SW480 (cell line): Measurements from ENCODE around the gene ZNF705A.
"Not testable (repeated sequence)": the region's sequence is repeated elsewhere in the genome, so short reads cannot be mapped to it uniquely, and the experiment has no call there.

ENCODE experiments used
- DNase-seq: peaks from one replicate; pipeline ENCODE4 v3.0.0-alpha.2; 2016; ENCODE audit warnings: low spot score

Gene ZNF705A

GRCh38 chr12:8156845-8157244 is at the start of gene ZNF705A:
TSS of gene ZNF705A (plus strand) at chr12:8157015. CDS start at chr12:8172626, 15,611 bp downstream.
- DNase-seq: peak; percentile 58

- peak; percentile 84 for DNase-seq
Observed at GRCh38 chr12:8108808-8109398, 47.9 kb upstream of the ZNF705A start.

GRCh38 chr12:8113117-8113516 is 43.7 kb upstream of the ZNF705A start:
- DNase-seq: not testable (repeated sequence)

DNA sequence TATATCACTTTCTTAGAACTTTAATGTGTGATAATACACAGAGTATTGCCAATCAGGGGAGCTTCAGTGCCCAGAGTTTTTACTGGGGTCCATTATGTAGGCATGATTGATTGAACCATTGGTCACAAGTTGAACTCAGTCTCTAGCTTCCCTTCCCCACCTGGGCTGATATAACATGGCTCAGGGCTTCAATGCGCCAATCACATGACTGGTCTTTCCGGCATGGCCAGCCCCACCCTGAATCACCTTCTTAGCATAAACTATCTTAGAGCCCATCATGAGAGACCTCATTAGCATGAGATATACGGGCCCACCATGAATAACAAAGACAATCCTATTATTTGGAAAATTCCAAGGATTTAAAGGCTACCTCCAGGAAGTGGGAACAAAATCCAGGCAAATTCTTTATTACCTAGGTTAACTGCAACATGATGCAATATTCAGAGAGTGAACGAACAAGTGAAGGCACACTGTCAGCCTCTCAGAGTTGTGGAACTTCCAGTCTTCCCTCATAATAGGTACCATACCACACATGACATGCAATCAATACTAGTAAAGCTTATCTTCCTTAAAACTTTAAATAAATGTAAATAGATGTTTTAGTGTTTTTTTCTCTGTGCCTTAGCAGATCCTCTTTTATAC is 36.6 kb upstream of the ZNF705A start:
- no peak for DNase-seq

DNA sequence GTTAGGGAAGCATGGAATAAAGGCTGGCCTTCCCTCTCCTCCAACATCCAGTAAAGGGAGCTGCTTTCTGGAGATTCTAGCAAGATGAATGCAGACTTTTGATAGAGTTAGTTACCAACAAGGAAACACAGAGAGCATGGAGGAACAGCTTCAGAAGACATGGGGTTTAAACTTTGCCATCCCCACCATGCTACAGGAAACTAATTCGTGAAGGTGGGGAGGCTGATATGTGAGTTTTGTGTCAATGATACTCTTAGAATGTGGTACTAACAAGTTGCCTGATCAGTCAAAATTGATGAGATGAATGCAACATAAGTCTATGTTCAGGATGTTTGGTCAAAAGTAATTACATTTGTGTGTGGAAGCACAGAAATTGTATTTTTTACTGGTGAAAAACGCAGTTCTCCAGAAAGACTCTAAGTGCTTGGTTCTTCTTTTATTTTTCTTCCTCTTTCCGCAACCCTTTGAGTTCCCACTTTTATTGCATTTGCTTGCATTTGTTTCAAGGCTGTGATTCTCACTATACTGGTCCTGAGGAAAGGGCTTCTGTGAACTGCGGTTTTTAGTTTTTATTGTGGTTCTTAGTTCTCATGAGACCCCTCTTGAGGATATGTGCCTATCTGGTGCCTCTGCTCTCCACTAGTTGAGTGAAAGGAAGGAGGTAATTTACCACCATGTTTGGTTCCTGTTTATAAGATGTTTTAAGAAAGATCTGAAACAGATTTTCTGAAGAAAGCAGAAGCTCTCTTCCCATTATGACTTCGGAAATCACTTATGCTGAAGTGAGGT is 33.5 kb upstream of the ZNF705A start, which contains the start of gene CLEC4A:
Gene CLEC4A (plus strand): TSS at position 494 of the 789 bp plus-strand sequence. CDS start 262 bp downstream, at position 756.
- DNase-seq: no peak

DNA sequence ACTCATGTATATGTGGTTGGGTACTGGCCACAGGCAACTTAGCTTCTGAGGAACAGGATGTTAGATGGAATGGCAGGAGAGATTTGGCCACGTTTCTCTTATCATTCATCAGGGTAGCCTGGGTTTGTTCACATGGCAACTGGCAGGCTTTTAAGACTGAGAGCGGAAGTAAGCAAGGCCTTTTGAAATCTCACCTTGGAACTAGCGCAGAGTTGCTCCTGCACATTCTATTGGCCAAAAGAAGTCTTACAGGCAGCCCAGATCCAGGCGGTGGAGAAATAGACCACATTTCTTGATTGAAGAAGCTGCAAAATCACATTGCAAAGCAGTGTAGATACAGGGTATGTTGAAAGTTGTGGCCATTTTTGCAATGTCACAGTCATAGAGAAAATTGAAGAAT is 29.7 kb upstream of the ZNF705A start:
- no peak for DNase-seq

DNA sequence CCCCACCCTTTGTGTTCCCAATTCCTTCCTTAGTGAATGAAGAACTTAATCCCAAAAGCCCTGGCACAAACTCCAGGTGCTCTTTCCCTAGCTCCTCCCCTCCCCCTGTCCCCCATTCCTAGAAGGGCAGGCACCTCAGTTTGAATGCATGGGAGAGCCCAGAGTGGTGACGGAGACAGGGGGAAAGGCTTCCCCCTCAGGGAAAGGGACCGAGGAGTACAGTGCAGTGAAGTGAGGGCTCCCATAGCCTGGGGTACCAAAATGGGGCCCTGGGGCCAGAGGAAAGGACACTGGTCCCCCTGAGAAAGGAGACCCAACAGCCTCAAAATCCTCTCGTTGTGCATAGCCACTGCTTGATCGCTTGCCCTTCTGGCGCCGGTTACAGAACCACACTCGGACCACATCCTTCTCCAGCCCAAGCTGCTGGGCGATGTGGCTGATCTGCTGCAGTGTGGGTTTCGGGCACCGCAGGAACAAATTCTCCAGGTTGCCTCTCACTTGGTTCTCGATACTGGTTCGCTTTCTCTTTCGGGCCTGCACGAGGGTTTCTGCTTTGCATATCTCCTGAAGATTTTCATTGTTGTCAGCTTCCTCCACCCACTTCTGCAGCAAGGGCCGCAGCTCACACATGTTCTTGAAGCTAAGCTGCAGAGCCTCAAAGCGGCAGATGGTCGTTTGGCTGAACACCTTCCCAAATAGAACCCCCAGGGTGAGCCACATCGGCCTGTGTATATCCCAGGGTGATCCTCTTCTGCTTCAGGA is 23.0 kb upstream of the ZNF705A start:
- DNase-seq: not testable (repeated sequence)

DNA sequence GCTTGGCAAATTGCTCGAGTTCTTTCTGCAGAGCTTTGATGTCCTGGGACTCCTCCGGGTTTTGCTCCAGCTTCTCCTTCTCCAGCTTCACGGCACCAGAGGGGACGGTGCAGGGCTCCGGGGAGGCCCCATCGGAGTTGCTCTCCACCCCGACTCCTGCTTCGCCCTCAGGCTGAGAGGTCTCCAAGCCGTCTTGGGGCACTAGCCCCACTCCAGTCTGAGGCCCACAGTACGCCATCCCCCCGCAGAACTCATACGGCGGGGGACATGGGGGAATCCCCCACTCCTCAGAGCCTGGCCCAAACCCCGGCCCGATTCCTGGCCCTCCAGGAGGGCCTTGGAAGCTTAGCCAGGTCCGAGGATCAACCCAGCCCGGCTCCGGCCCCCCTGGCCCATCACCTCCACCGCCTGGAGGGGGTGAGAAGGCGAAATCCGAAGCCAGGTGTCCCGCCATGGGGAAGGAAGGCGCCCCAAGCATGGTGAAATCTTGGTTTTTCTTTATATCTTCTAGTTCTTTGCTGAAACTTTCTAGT is 22.4 kb upstream of the ZNF705A start:
- not testable (repeated sequence) for DNase-seq

GRCh38 chr12:8141647-8142046 is 15.2 kb upstream of the ZNF705A start:
- not testable (repeated sequence) for DNase-seq

DNA sequence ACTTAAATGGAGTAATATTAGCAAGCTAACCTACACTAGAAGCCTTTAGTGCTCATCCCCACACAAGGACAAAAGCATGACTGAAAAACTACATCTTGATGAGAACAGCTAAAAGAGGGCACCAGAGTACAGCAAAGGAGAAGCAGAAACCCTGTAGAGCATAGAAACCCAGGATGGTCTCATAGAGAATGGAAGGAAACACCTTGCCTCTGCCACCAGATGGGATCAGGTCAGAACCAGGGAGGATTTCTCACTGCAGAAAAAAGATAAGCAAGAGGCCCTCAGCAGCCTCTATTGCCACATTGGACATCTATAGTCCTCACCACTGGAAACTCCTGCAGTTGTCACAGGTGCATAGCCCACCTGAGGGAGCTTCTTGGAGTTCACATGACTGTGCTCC is 13.6 kb upstream of the ZNF705A start:
- no peak for DNase-seq

DNA sequence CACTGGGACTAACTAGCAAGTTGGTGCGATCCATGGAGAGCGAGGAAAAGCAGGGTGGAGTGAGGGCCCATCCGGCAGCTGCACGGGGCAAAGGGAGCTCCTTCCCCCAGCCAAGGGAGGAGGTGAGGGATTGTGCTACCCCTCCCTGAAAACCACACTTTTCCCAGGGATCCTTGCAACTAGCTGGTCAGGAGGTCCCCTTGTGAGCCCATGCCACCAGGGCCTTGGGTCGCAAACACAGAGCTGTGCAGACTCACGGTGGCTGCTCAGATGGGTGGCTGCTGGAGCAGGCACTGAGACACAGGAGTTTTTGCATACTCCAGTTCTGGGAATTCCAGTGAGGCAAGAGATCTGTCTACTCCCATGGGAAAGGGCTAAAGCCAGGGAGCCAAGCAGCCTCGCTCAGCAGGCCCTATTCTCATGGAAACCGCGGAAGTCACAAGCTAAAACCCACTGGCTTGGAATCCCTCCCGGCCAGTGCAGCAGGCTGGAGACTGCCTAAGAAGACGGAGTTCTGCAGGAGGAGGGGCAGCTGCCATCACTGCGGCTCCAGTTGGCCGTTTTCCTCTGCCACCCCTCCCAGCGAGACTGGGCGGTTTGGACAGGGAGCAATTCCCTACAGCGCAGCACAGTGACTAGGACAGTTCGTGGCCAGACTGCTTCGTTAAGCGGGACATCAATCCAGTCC is 10.9 kb upstream of the ZNF705A start:
- no peak for DNase-seq

DNA sequence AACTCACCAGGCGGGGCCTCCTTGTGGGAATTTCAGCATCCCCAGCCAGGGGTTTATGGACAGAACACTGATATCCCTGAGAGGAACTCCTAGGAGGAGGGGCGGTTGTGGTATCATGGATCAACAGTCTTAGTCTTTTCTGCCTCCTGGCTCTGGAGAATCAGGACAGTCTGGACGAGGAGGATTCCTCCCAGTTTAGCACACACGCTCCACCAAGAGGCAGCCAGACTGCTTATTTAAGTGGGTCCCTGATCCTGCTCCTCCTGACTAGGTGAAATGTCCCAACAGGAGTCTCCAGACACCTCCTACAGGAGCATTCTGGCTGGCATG is 10.4 kb upstream of the ZNF705A start:
- DNase-seq: no peak

- DNase-seq: no peak
Observed at GRCh38 chr12:8154526-8154925, 2.3 kb upstream of the ZNF705A start.

DNA sequence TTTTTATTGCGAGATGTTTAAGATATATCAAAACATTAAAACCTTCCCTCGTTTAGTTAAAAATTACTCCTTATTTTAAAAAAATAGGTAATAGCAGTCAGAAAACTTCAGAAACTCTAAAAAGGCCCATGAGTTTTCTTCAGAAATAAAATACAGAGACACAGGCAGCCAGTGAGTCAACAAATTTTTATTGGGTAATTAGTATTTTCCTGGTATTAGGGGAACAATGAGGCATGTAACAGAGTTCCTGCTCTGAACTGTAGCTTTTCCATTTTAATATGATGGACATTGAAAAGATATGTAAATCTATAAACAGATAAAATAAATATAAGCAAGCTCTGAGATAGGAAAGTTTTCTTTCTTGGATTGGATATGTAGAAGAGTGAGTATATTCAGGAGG is 399 bp upstream of the ZNF705A start:
- DNase-seq: no peak

GRCh38 chr12:8157484-8158198 is 826 bp downstream of the ZNF705A start:
- DNase-seq: no peak

GRCh38 chr12:8172911-8173310 is 16.1 kb downstream of the ZNF705A start:
- not testable (repeated sequence) for DNase-seq

- DNase-seq: peak; percentile 62
Observed at GRCh38 chr12:8179989-8180585, 23.3 kb downstream of the ZNF705A start.

- DNase-seq: not testable (repeated sequence)
Observed at GRCh38 chr12:8181271-8181670, 24.5 kb downstream of the ZNF705A start.

DNA sequence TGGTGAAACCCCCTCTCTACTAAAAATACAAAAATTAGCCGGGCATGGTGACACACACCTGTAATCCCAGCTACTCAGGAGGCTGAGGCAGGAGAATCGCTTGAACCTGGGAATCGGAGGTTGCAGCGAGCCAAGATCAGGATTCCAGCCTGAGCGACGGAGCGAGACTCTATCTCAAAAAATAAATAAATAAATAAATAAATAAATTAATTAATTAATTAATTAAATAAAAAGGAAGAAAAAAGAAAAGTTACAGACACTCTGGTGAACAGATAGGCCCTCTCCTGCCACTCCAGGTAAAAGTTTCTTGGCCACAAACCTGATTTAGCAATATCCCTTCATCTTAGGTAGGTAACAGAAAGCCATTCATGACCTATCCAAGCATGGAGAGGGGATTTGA is 26.1 kb downstream of the ZNF705A start:
- not testable (repeated sequence) for DNase-seq

DNA sequence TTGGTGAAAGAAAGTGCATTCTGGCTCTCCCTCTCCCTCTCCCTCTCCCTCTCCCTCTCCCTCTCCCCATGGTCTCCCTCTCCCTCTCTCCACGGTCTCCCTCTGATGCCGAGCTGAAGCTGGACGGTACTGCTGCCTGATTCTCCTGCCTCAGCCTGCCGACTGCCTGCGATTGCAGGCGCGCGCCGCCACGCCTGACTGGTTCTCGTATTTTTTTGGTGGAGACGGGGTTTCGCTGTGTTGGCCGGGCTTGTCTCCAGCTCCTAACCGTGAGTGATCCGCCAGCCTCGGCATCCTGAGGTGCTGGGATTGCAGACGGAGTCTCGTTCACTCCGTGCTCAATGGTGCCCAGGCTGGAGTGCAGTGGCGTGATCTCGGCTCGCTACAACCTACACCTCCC is 26.5 kb downstream of the ZNF705A start:
- not testable (repeated sequence) for DNase-seq
